ENCODE results near the gene PTPRF. TPM values are rescaled to one million over a fixed set of nuclear protein-coding genes. Genes with fewer than 3 reads are reported as not detected.
"Not testable (repeated sequence)": the region's sequence is repeated elsewhere in the genome, so short reads cannot be mapped to it uniquely, and the experiment has no call there.

PTPRF gene
- total RNA-seq, 1 donor, result 42.7 TPM

GRCh38 chr1:43546388-43547100 is 15.9 kb downstream of the PTPRF start:
- no peak for DNase-seq (ENCODE audit: low read depth)
- no peak overlapping the region for H3K4me3 ChIP-seq (ENCODE audit: low read depth, low read length)

GRCh38 chr1:43547538-43548072 is 16.9 kb downstream of the PTPRF start:
- no peak for TF ChIP-seq CTCF (IDR thresholded peaks at IDR 0.05; ENCODE audit: insufficient read depth, low read depth, low read length)
- DNase-seq (ENCODE audit: low read depth), result no peak

More at GRCh38 chr1:43546388-43547100, 15.9 kb downstream of the PTPRF start:
- TF ChIP-seq CTCF (IDR thresholded peaks at IDR 0.05; ENCODE audit: insufficient read depth, low read depth, low read length), result no peak

GRCh38 chr1:43548285-43549271 is 17.9 kb downstream of the PTPRF start:
- peak; percentile 74 for DNase-seq (ENCODE audit: low read depth)
- no peak overlapping the region for H3K4me3 ChIP-seq (ENCODE audit: low read depth, low read length)
- no peak for TF ChIP-seq CTCF (IDR thresholded peaks at IDR 0.05; ENCODE audit: insufficient read depth, low read depth, low read length)

More at GRCh38 chr1:43547538-43548072, 16.9 kb downstream of the PTPRF start:
- no peak overlapping the region for H3K4me3 ChIP-seq (ENCODE audit: low read depth, low read length)

GRCh38 chr1:43549394-43549793 is 18.7 kb downstream of the PTPRF start:
- H3K4me3 ChIP-seq (ENCODE audit: low read depth, low read length); DNase-seq (ENCODE audit: low read depth): not testable (repeated sequence)

GRCh38 chr1:43549921-43550597 is 19.4 kb downstream of the PTPRF start:
- no peak for DNase-seq (ENCODE audit: low read depth)
- TF ChIP-seq CTCF (IDR thresholded peaks at IDR 0.05; ENCODE audit: insufficient read depth, low read depth, low read length), result no peak
- H3K4me3 ChIP-seq (ENCODE audit: low read depth, low read length), result no peak overlapping the region

- DNase-seq (ENCODE audit: low read depth), result no peak
- H3K4me3 ChIP-seq (ENCODE audit: low read depth, low read length), result no peak overlapping the region
- no peak for TF ChIP-seq CTCF (IDR thresholded peaks at IDR 0.05; ENCODE audit: insufficient read depth, low read depth, low read length)
Measured at GRCh38 chr1:43550598-43551246, 20.0 kb downstream of the PTPRF start.
